ENCODE measurements around the gene UBL3.

DNA sequence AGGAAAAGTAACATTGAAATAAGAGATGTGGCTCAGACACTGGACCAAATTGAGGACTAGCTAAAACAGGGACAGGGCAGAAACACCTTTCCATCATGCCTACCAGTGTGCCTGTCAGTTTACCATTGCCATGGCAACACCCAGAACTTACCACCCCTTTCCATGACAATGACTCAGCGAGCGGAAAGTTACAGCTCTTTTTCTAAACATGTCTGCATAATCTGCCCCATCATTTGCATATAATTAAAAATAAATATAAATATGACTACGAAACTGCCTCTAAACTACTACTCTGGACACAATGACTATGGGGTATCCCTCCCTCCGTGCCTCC lies 96.0 kb downstream of the UBL3 start:
- TF ChIP-seq POLR2AphosphoS5 (IDR thresholded peaks at IDR 0.05; ENCODE audit: low read depth, low read length) (no peak), EGR1 (IDR thresholded peaks at IDR 0.05; ENCODE audit: borderline replicate concordance, low read depth, low read length) (no peak), CHD2 (IDR thresholded peaks at IDR 0.05; ENCODE audit: low read length) (no peak), E2F6 (IDR thresholded peaks at IDR 0.05) (no peak), NRF1 (IDR thresholded peaks at IDR 0.05; ENCODE audit: low read depth, low read length) (no peak), SP2 (IDR thresholded peaks at IDR 0.05; ENCODE audit: low read length) (no peak), ATF2 (IDR thresholded peaks at IDR 0.05; ENCODE audit: low read length) (no peak), KDM5A (IDR thresholded peaks at IDR 0.05; ENCODE audit: low read length) (no peak)
- TF ChIP-seq, protein P1, sequence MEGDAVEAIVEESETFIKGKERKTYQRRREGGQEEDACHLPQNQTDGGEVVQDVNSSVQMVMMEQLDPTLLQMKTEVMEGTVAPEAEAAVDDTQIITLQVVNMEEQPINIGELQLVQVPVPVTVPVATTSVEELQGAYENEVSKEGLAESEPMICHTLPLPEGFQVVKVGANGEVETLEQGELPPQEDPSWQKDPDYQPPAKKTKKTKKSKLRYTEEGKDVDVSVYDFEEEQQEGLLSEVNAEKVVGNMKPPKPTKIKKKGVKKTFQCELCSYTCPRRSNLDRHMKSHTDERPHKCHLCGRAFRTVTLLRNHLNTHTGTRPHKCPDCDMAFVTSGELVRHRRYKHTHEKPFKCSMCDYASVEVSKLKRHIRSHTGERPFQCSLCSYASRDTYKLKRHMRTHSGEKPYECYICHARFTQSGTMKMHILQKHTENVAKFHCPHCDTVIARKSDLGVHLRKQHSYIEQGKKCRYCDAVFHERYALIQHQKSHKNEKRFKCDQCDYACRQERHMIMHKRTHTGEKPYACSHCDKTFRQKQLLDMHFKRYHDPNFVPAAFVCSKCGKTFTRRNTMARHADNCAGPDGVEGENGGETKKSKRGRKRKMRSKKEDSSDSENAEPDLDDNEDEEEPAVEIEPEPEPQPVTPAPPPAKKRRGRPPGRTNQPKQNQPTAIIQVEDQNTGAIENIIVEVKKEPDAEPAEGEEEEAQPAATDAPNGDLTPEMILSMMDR (IDR thresholded peaks at IDR 0.05; ENCODE audit: control extremely low read depth in 1 of 3, insufficient read depth in 1 of 3, low read depth in 1 of 3, low read length in 3 of 3): no peak
